Left lung (tissue), 10 donors: ENCODE results near the gene ADGRL3. TPM values are rescaled to one million over a fixed set of nuclear protein-coding genes. Genes with fewer than 3 reads are reported as not detected.

ENCODE experiments used
- ATAC-seq: fragments of 200-7000 bp; cut with Tn5 transposase; one replicate; pipeline ENCODE4 v1.9.1; 2020; ENCODE audit warnings: moderate library complexity
- DNase-seq, 4 donors: peaks; one replicate each; pipeline ENCODE4 v3.0.0-alpha.2; 2013 to 2020
- H3K27ac ChIP-seq, 2 donors: fragments of 200-600 bp; sonication (generic) in 1 of 2; one replicate each; pipeline versions ENCODE4 v1.5.0 to v1.8.0; 2020 to 2021
- H3K27me3 ChIP-seq, 2 donors: fragments of 200-600 bp; sonication (generic) in 1 of 2; one replicate each; pipeline versions ENCODE4 v1.5.0 to v1.8.0; 2020 to 2021
- H3K36me3 ChIP-seq, 2 donors: fragments of 200-600 bp; sonication (generic) in 1 of 2; one replicate each; pipeline versions ENCODE4 v1.5.0 to v1.8.0; 2020 to 2021
- H3K4me1 ChIP-seq, 2 donors: fragments of 200-600 bp; one replicate each; pipeline ENCODE4 v1.8.0; 2021
- H3K4me3 ChIP-seq, 2 donors: fragments of 200-600 bp; sonication (generic) in 1 of 2; one replicate each; pipeline versions ENCODE4 v1.5.0 to v1.8.0; 2020 to 2021; ENCODE audit warnings: mild to moderate bottlenecking in 1 of 2
- H3K9me3 ChIP-seq, 2 donors: fragments of 200-600 bp; sonication (generic) in 1 of 2; one replicate each; pipeline versions ENCODE4 v1.5.0 to v1.8.0; 2020 to 2021
- CTCF ChIP-seq, 2 donors: fragments of 200-600 bp; sonication (generic) in 1 of 2; IDR thresholded peaks; one replicate each; pipeline versions ENCODE4 v1.5.0 to v1.8.0; 2021; ENCODE audit warnings: antibody characterized with exemption in 2 of 2
- intact Hi-C, 2 donors: fragments of 100-400 bp; cut with DNase I; formaldehyde crosslinking; loops; one replicate each; pipeline versions ENCODE4 v1.11.2 to v1.14.2; 2022
- polyA plus RNA-seq, 6 donors: library from polyadenylated mRNA; unstranded; fragments of 120-200 nt; gene quantifications; one replicate each; pipeline ENCODE4 v1.2.1, GENCODE V29; 2013; ENCODE audit not compliant: insufficient read length in 6 of 6
- total RNA-seq, 2 donors: library from RNA; stranded (reverse); fragmentation: NEBNext Ultra II Directional; extraction: Animal tissue kit (Norgen Biotek cat#: 25700); gene quantifications; one replicate each; pipeline ENCODE4 v1.2.1, GENCODE V29; 2021
- donor health status: DM: no; HTN: yes; CAD: no.
- donor health status: DM: no; HTN: no; CAD: no.

The ADGRL3 gene
- total and polyA plus RNA-seq, 8 donors: 2.7 to 23.4 (median 19.6) TPM

DNA sequence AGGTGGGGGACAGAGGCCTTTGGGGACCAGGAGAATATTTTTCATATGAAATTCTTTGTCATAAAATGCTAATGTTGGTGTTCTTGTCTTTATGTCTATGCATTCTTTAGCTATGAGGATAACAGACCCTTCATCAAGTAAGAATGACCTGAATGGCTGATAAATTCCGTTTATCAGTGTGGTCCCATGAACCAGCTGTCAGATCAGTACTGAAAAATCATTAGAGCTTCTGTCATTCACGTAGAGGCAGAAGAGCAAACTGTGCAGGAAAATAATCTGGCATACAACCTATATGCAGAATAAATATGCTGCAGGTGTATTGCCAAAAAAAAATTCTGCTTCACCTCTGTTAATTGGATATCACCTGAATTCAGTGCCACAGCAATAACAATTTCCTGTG is 828.6 kb downstream of the ADGRL3 start:
- Histone ChIP-seq H3K27ac (no peak overlapping the region), H3K9me3 (no peaks in the 10 kb centered on the region), H3K36me3 (no peaks in the 10 kb centered on the region), H3K4me1 (no peaks in the 10 kb centered on the region), H3K4me3 (no peak overlapping the region), H3K27me3 (no peaks in the 10 kb centered on the region)
- no peak for TF ChIP-seq CTCF (IDR thresholded peaks at IDR 0.05)
- intact Hi-C loops: no loop called here
- DNase-seq (no peak), ATAC-seq (no peak)

- H3K4me3 ChIP-seq: no peak overlapping the region
- intact Hi-C loops: no loop called here
- H3K27ac ChIP-seq: no peak overlapping the region
- no peaks in the 10 kb centered on the region for H3K9me3 ChIP-seq
- no peaks in the 10 kb centered on the region for H3K36me3 ChIP-seq
- H3K4me1 ChIP-seq: no peaks in the 10 kb centered on the region
- no peaks in the 10 kb centered on the region for H3K27me3 ChIP-seq
- no peak for ATAC-seq
- TF ChIP-seq CTCF (IDR thresholded peaks at IDR 0.05): no peak
- DNase-seq: no peak
These were observed 830.8 kb downstream of the ADGRL3 start for GRCh38 chr4:62030958-62031357.

- intact Hi-C loops: no loop called here
- Histone ChIP-seq H3K4me1 (no peaks in the 10 kb centered on the region), H3K9me3 (no peaks in the 10 kb centered on the region), H3K27me3 (no peaks in the 10 kb centered on the region), H3K4me3 (no peak overlapping the region), H3K27ac (no peak overlapping the region), H3K36me3 (no peaks in the 10 kb centered on the region)
- DNase-seq: no peak
- no peak for TF ChIP-seq CTCF (IDR thresholded peaks at IDR 0.05)
- no peak for ATAC-seq
These were observed 837.4 kb downstream of the ADGRL3 start for GRCh38 chr4:62037571-62037970.

DNA sequence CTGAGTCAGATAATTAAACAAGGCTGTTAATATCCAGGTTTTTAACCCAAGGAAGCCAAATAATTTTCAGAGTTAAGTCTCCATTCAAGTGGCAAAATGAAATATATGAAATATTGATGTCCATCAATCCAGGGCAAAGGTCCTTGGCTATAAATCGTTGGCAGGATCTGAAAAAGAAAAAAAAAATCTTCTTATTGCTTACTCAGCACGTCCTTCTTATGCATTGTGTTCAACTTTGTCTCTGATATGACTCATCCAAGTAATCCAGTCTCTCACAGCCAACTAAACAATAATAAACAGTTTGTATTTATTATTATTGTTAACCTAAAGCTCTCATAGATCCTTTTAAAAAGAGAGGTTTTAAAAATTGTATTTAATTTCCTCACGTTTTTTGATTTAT is 851.2 kb downstream of the ADGRL3 start:
- Histone ChIP-seq H3K4me1 (no peaks in the 10 kb centered on the region), H3K4me3 (no peak overlapping the region), H3K36me3 (no peaks in the 10 kb centered on the region), H3K27ac (no peak overlapping the region), H3K27me3 (no peaks in the 10 kb centered on the region), H3K9me3 (no peaks in the 10 kb centered on the region)
- intact Hi-C loops: no loop called here
- DNase-seq (no peak), ATAC-seq (no peak)
- TF ChIP-seq CTCF (IDR thresholded peaks at IDR 0.05): no peak

GRCh38 chr4:62053974-62054373 is 853.8 kb downstream of the ADGRL3 start:
- ATAC-seq (no peak), DNase-seq (no peak)
- H3K27me3 ChIP-seq: no peaks in the 10 kb centered on the region
- H3K4me1 ChIP-seq: no peaks in the 10 kb centered on the region
- no peaks in the 10 kb centered on the region for H3K36me3 ChIP-seq
- H3K4me3 ChIP-seq: no peak overlapping the region
- intact Hi-C loops: no loop called here
- H3K27ac ChIP-seq: no peak overlapping the region
- no peak for TF ChIP-seq CTCF (IDR thresholded peaks at IDR 0.05)
- H3K9me3 ChIP-seq: no peaks in the 10 kb centered on the region
